ENCODE results near the gene AMOT.

- TF ChIP-seq EZH2phosphoT487 (IDR thresholded peaks at IDR 0.05) (no peak), CTCF (IDR thresholded peaks at IDR 0.05) (no peak)
Observed at GRCh38 chrX:112820364-112821268, 20.0 kb downstream of the AMOT start.

Measured in neural progenitor cell (in vitro differentiated cells).